Measurements from ENCODE around the gene NTM.

NTM gene

DNA sequence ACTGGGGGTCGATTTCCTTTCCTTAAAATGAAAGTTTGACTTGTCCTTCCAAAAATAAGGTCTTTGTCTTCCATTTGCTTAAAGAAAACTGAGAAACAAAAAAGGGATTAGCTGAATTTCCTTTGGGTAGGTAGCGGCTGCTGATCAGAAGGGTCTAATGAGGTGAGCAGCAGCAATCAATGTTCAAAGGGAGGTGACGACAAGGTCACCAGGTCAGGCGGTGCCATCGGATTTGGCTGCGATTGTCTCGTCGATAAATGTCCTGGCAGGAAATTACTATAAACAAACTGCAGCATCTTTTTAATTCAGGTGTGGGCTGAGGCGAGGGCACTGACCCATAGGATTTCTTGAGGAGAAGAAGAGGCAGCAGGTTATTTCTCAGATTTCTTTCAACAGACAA is 480.1 kb downstream of the NTM start:
- in situ Hi-C loops (cut with MboI; ENCODE audit: low sequenced_read_pairs): no loop called here

DNA sequence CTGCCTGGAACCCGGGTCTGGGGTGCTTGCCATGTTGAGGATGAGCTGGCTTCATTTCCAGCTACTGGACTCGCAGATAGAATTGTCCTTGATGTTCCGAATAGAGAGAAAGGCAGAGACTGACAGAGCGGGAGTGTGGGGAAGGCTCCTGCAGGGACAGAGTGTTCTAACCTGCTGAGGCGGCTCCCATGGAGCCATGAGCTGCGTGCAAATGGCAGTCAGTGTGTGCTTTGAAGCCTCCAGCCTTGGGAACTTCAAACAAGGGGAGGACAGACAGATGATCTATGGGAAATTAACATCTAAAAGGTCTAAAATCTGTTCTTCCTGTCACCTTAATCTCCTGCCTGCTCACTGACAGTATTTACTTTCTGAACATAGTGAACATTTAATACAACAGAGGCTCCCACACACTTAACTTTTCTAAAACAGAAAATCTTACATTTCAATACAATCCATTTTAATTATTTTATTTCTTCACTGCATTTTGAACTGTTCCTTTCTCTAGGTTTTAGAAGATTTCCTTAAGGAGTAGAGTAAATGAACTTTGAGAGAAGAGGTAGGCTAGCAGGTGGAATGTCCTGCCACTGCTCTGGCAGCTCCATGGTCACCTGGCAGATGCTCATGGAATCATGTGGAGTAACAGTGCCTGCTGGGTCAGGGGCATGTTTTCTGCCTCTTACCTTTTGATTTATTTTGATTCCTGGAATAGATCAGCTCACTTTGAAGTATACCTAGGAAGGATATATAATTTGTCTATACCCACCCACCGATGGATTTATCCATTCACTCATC is 481.7 kb downstream of the NTM start:
- in situ Hi-C loops (cut with MboI; ENCODE audit: low sequenced_read_pairs): no loop called here

DNA sequence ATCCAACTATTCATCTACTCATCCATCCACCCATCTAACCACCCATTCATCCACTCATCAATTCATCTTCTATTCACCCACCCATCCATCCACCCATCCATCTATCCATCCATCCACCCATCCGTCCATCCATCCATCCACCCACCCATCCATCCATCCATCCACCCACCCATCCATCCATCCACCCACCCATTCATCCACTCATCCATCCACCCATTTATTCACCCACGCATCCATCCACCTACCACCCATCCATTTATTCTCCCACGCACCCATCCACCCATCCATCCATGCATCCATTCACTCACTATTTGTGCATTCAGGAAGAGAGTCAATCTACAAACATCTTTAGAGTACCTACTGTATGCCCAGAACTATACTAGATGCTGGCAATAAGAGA is 482.3 kb downstream of the NTM start:
- in situ Hi-C loops (cut with MboI; ENCODE audit: low sequenced_read_pairs): no loop called here

DNA sequence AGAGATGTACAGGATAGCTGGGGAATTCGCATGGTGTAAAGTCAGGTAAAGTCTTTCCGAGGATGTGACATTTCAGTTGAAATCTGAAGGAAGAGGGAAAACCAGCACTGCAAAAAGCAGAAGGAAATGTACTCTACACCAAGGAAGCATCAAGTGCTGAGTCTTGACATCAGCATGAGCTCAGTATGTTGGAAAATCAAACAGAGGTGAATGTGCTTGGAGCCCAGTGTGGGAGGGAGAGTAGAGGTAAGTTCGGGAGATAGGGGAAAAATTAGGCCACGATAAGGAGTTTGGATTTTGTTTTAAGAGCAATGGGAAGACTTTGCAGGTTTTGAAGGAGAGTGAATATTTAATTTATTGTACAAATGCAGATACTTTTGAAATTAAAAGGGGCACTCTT is 484.0 kb downstream of the NTM start:
- in situ Hi-C loops (cut with MboI; ENCODE audit: low sequenced_read_pairs): no loop called here

DNA sequence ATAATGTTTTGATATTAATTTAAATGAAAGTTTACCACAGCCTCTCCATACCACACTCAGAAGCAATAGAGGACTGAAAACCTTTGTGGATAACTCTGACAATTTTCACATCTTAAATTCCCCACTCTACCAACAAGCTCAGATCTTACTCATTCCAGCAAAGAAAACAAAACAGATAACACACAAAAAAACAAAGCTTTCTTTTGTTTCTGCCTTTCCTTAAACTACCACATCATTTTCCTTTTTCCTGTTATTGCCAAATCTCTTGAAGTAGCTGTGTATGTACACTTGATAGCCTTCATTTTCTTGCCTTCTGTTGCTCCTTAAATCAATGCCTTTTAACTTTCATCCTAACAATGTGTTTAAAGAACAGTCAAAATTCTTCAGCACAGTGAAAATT is 484.9 kb downstream of the NTM start:
- in situ Hi-C loops (cut with MboI; ENCODE audit: low sequenced_read_pairs): no loop called here

DNA sequence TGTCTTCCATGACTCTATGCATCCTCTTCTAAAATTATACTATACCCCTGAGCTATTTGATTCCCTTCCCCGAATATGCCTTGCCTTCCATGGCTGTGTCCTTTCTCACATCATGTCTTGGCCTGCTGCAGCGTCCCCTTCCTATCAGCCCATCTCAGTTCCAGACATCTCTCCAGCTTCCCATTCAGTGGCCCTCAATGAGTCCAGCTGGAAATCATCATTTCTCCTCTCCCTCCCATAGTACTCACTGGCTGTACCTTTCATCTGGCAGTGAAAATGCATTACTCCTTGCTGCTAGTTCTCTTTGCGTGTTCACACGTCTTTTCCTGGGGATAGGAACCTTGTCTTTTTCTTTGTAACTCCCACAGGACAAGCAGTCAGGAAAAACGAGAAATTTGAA is 486.8 kb downstream of the NTM start:
- in situ Hi-C loops (cut with MboI; ENCODE audit: low sequenced_read_pairs): no loop called here

DNA sequence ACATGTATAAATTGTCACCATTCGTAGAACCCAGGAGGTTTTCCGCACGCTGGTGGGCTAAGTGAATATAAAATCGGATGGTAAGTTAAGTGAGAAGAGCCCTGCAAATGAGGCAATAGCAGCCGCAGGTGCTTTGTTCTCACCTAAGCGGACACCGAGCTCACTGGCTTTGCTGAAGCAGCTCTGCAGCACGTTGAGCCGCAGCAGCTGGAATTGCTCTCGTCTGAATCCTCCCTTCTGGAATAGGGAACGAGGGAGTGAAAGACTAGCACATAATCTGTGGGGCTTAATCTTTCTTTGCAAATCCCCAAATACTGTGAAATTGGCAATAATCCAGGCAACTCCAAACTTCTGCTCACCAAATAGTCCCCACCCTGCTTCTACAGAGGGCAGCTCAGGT is 488.1 kb downstream of the NTM start:
- in situ Hi-C loops (cut with MboI; ENCODE audit: low sequenced_read_pairs): no loop called here

DNA sequence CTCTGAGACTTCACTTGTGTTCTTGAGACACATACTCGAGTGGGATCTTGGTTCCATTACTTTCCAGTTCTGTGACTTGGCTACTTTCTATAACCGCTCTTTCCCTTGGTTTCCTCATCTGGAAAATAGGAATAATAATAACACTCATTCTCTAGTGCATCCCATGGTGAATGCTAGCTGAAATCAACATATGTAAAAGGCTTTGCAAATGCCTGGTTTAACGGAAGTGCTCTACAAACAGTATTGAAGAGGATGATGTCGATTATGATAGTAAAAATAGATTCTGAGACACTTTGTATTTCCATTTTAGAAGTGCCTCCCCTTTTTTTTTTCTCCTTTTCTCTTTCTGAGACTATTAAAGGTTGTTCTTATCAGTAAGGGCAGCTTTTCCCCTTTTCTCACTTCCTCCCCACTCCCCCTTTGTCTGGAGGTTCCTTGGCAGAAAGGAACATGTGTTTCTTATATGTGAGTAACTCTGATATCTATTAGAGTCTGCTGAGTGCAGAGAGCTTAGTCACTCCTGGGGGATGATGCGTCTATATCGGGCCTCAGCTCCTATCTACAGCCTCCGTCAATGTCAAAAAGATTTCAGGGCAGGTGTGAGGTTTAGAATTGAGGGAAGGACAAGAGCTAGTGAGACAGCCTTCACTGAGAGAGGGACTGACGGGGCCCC is 489.3 kb downstream of the NTM start:
- in situ Hi-C loops (cut with MboI; ENCODE audit: low sequenced_read_pairs): no loop called here

DNA sequence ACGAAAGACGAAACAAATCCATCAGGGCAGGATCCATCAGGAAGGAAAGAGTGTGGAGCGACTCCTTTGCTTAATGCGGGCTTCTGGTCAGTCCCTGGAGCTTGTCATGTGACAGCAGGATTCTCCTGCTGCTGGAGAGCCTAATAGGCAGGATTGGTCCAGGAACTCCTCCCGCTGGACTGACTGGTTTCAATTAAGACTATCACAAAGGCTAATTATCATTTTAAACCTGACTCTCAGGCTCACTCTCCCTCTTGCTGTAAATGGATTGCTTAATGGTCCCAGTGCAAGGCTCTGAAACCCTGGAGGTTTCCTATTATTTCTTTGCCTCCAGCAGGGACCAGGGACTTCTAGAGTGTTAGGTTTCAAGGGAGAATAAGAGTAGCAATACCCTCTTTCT is 493.8 kb downstream of the NTM start:
- in situ Hi-C loops (cut with MboI; ENCODE audit: low sequenced_read_pairs): no loop called here

DNA sequence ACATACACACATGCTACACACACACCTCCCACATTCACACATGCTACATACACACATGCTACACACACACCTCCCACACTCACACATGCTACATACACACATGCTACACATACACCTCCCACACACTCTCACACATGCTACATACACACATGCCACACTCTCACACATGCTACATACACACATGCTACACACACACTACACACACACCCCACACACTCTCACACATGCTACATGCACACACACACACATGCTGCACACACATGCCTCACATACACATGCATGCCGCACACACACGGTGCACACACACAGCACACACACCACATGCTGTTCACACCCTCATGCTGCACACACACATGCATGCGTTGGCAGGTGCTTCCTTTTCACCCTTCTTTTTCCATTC is 495.4 kb downstream of the NTM start:
- in situ Hi-C loops (cut with MboI; ENCODE audit: low sequenced_read_pairs): no loop called here

DNA sequence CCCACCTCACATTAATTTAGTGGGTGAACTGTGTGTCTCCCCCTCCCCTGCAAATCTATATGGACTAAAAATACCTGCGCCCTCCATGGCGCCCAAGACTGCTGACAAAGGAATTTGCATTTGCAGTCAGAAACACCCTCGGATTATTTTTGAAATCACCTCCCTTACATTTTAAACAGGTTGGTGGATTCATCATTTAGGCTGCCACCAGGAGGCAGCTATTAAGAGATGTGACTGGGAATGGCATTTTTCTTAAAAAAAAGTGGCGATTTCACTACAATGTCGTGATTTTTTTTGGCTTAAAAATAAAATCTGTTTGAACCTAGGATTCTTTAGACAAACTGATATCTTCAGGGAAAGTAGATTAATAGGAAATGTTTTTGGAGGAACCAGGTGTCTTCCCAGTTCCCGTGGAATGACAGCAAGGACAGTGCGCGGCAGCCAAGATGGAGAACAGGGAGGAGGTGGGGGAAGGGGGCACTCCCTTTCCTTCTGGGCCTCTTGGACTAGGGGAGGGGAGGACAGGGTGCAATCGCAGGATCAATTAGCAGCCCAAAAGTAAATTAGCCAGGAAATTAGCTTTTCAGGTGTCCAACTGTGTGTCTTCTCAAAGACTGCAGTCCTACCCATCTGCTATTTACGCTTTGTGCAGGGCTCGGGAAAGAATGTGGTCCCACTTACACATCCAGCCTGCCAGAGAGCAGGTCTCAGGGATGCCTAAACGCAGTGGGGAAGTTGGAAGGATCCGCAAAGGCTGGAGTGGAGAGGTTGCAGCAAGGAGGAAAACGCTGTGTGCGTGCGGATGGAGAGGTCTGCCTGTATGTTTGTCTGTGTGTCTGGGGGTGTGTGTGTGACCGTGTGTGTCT is 496.4 kb downstream of the NTM start:
- in situ Hi-C loops (cut with MboI; ENCODE audit: low sequenced_read_pairs): no loop called here

DNA sequence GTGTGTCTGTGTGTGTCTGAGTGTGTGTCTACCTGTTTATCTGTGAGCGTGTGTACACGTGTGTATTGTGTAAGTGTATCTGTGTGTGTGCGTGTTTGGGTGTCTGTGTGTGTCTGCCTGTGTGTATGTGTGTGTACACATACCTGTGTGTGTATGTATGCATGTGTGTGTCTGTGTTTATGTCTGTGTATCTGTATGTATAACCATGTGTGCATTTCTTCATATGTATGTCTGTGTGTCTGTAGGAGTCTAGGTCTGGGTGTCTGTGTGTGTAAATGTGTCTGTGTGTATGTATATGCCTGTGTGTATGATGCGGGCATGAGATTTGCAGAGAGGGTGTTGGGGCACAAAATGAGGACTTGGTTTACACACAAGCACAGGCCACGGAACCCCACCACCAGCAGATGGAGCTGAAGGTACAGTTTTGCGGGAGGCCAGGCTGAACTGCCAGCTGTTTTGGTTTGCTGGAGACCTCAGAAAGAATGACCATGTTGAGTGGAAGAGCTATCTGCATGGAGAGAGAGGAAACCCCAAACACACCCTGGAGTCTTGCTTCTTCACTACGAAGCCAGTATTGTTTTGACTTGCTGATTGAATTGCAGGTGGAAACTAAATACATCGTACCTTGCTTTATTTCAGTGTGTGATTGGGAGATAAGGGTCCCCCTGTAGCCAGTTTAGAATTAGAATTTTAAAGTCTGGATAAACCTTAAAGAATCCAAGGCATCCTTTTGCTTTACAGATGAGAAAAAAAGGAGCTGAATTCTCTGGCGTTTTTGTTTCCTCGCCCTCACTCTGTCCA is 497.2 kb downstream of the NTM start:
- in situ Hi-C loops (cut with MboI; ENCODE audit: low sequenced_read_pairs): no loop called here

DNA sequence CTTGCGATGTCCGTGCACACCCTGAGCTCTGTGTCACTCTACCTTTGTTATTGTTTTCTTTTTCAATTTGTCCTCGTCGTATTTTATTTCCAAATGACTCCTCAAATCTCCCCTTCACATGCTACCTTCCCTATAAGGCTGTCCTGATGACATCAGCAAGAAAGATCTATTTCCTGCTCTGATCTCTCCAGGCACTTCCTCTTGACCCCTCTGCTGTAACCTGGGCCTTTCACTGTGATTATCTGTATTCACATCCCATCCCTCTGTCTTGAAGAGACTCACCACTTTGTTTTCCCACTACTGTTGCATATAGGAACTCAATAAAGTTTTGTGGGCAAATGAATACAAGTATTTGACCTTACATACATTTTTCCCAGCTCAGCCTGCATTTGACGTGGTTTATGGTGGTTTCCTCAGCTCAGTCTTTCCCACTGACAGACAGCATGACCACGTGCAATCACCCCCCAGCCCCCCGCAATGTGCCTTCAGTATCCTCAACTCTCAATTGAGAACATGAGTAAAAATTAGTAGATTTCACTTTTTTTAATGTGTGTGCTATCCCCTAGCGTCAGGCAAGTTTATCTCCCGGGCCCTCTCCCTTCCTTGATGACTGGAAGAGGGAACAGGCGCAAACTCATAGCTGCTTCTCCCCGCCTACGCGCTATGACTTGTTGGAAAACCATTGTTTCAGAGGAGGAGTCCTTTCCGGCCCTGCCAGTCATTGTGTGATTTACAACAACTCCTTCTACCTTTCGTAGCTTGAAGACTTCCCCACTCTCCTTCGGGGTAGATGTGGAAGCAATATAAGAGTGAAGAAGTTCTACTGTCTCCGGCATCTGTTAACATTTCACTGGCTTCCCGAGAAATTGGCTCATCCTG is 498.5 kb downstream of the NTM start:
- in situ Hi-C loops (cut with MboI; ENCODE audit: low sequenced_read_pairs): no loop called here

DNA sequence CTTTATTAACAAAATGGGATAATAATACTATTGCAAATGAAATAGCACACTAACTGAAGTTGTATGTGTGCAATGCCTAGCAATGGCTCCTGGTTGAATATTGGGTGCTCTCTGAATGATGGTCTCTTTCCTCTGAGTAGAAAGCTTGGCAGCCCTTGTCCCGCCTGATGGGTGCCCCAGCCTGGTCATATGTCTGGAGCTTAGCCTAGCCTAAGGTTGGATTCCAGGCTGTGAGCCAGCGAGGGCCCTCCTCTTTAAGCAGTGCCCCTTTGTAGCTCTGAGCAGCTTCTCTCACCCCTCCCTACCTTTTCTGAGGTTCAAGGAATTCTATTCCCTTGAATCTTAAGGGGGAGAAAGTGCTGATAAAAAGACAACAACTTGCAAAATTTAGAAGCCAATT is 499.9 kb downstream of the NTM start:
- in situ Hi-C loops (cut with MboI; ENCODE audit: low sequenced_read_pairs): no loop called here

DNA sequence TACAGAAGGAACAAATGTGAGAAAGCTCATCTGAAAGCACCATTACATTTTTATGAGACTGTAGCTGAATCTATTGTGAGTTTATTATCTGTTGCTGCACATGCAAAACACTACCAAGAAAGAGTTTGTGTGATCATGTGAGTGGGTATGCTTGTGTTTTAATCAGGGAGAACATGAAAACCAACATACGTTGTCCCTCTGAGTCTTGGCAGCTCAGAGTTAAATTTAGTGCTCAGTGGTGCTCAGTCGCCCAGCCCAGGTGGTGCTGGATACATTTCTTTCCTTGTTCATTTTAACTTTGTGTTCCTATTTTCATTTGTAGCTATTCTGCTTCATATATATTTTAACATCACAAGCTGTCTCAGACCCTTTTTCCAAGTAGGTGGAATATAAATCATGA is 500.6 kb downstream of the NTM start:
- in situ Hi-C loops (cut with MboI; ENCODE audit: low sequenced_read_pairs): no loop called here

DNA sequence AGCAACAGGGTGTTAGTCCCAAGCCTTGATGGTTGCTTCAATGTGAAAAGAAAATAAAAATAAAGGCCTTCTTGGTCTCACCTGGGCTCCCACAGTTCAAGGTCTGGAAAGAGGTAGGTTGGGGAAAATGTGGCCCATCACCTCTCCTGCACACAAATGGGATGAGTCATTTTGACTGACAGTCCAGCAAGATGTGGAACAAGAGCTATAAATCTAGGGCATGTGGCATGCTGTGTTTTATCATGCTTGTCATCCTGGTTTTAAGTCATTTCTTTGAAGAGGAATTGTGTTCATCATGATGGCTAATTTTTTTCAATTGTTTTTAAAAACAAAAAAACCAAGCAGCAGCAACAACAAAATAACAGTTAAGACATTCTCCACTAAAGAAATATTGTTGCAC is 503.7 kb downstream of the NTM start:
- in situ Hi-C loops (cut with MboI; ENCODE audit: low sequenced_read_pairs): no loop called here

DNA sequence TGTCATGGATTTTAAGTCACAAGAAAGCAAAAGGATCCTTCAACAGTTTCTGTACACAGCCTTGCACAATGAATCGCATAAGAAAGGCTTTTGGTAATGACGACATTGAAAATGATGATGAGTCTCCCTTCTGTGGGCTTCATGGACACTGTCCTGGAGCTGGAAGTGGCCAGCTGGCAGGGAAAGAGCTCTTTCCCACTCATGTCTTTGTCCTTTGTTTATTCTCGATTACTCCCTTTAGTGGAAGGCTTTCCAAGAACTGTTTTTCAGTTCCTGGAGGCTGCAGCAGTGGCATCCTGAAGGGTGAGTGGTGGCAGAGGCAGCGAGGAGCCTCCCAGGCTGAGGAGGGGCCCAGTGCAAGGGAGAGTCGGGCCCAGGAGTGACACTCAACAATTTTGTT is 505.2 kb downstream of the NTM start:
- in situ Hi-C loops (cut with MboI; ENCODE audit: low sequenced_read_pairs): no loop called here

DNA sequence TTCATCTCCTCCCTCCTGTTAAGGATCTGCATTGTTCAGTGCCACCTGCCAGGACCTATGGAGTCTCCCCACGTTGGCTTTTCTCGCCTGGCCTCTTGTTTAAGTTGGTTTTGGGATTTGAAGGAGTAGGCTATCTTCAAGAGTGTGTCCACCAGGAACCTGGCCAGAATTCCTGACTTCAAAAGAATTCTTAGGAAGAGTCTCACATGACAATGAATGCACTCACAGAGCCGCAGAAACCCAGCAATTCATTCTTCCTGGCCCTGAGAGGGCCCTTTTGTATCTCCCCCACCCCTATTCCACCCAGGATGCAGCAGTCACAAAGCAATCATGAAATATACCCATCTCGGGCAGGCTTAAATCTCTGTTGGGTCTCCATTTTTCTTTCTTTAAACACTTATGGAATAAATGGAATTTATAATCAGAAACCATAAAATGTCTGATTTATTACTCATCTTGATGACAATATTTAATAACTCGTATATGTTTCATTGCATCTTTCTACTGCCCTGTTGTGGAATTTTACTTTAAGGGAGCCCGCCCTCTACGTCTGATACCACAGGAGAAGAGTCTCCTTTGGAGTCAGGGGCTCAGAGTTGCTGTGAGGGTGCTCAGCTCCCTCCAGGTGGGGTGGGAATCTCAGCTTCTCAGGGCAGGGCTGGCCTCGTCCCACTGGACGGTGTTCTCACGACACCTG is 507.0 kb downstream of the NTM start:
- in situ Hi-C loops (cut with MboI; ENCODE audit: low sequenced_read_pairs): no loop called here

DNA sequence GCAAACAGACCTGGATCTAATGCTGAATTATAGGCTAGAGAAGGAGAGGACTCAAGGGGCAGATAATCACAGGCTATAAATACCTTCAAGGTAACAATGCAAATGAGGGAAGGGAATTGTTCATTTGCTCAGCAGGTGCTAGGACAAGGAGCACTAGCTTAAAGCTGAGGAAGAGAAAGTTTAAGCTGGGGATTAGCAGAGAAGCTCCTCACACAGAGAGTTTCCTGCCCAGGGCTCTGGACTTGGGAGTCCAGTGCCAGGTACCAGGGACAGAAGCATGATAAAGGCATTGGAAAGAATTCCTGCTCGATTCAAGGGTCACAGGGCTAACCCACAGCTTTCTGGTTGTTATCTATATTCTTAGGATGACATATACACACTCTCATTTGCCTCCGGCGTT is 509.9 kb downstream of the NTM start:
- in situ Hi-C loops (cut with MboI; ENCODE audit: low sequenced_read_pairs): no loop called here
